ENCODE results near the gene EHD2. TPM values are rescaled to one million over a fixed set of nuclear protein-coding genes. Genes with fewer than 3 reads are reported as not detected.
A peak's percentile ranks its signal among the peaks of the same experiment; 100 is the strongest.

The EHD2 gene
- total and polyA plus RNA-seq, 2 donors from 2014 or later = 19.4 to 105 TPM

GRCh38 chr19:47756627-47756929 lies 43.4 kb downstream of the EHD2 start:
- no peak for FAIRE-seq
- intact Hi-C loops (cut with DNase I) = no loop called here
- no peak overlapping the region for H3K4me3 ChIP-seq (ENCODE audit: low read length in 3 of 3)

GRCh38 chr19:47756953-47757608 lies 43.9 kb downstream of the EHD2 start:
- DNase-seq = no peak
- Histone ChIP-seq H3K27me3 (ENCODE audit: control insufficient read depth, insufficient read depth, low read length) (no peaks in the 10 kb centered on the region), H3K36me3 (ENCODE audit: control insufficient read depth in 2 of 3, insufficient read depth in 3 of 3, low read length in 3 of 3) (peaks cover 2 to 28% (median 20%) of the 10 kb centered on the region in 3 donors), H3K27ac (ENCODE audit: low read depth in 2 of 2, low read length in 2 of 2) (no peak overlapping the region), H3K4me3 (ENCODE audit: low read length in 3 of 3) (no peak overlapping the region), H3K4me1 (ENCODE audit: control insufficient read depth in 2 of 3, insufficient read depth in 2 of 3, low read depth in 1 of 3, low read length in 3 of 3) (no peaks in the 10 kb centered on the region), H3K9ac (ENCODE audit: low read length in 3 of 3) (no peak overlapping the region), H3K9me3 (ENCODE audit: control insufficient read depth in 2 of 3, insufficient read depth in 1 of 3, low read length in 3 of 3) (no peaks in the 10 kb centered on the region)
- FAIRE-seq = no peak
- intact Hi-C loops (cut with DNase I) = no loop called here
- TF ChIP-seq CTCF (IDR thresholded peaks at IDR 0.05; ENCODE audit: borderline replicate concordance, extremely low read depth, insufficient read depth) = no peak

More at GRCh38 chr19:47756627-47756929, 43.4 kb downstream of the EHD2 start:
- no peaks in the 10 kb centered on the region for H3K27me3 ChIP-seq (ENCODE audit: control insufficient read depth, insufficient read depth, low read length)
- no peaks in the 10 kb centered on the region for H3K9me3 ChIP-seq (ENCODE audit: control insufficient read depth in 2 of 3, insufficient read depth in 1 of 3, low read length in 3 of 3)
- no peak for TF ChIP-seq CTCF (IDR thresholded peaks at IDR 0.05; ENCODE audit: borderline replicate concordance, extremely low read depth, insufficient read depth)
- peak in 1 of 5 donors; percentile 57 for DNase-seq
- H3K9ac ChIP-seq (ENCODE audit: low read length in 3 of 3) = no peak overlapping the region
- peaks cover 2 to 29% (median 21%) of the 10 kb centered on the region in 3 donors for H3K36me3 ChIP-seq (ENCODE audit: control insufficient read depth in 2 of 3, insufficient read depth in 3 of 3, low read length in 3 of 3)
- H3K27ac ChIP-seq (ENCODE audit: low read depth in 2 of 2, low read length in 2 of 2) = no peak overlapping the region
- no peaks in the 10 kb centered on the region for H3K4me1 ChIP-seq (ENCODE audit: control insufficient read depth in 2 of 3, insufficient read depth in 2 of 3, low read depth in 1 of 3, low read length in 3 of 3)

GRCh38 chr19:47757617-47758442 lies 44.6 kb downstream of the EHD2 start:
- FAIRE-seq = no peak
- TF ChIP-seq CTCF (IDR thresholded peaks at IDR 0.05; ENCODE audit: borderline replicate concordance, extremely low read depth, insufficient read depth) = no peak
- no peak for DNase-seq
- intact Hi-C loops (cut with DNase I) = no loop called here
- Histone ChIP-seq H3K27ac (ENCODE audit: low read depth in 2 of 2, low read length in 2 of 2) (no peak overlapping the region), H3K36me3 (ENCODE audit: control insufficient read depth in 2 of 3, insufficient read depth in 3 of 3, low read length in 3 of 3) (peaks cover 2 to 20% (median 15%) of the 10 kb centered on the region in 3 donors), H3K4me3 (ENCODE audit: low read length in 3 of 3) (no peak overlapping the region), H3K9ac (ENCODE audit: low read length in 3 of 3) (no peak overlapping the region), H3K4me1 (ENCODE audit: control insufficient read depth in 2 of 3, insufficient read depth in 2 of 3, low read depth in 1 of 3, low read length in 3 of 3) (no peaks in the 10 kb centered on the region), H3K27me3 (ENCODE audit: control insufficient read depth, insufficient read depth, low read length) (no peaks in the 10 kb centered on the region), H3K9me3 (ENCODE audit: control insufficient read depth in 2 of 3, insufficient read depth in 1 of 3, low read length in 3 of 3) (no peaks in the 10 kb centered on the region)

All from kidney (tissue), 14 donors.